T follicular helper cell (primary cell): ENCODE results near the gene SELENOO.
A peak's percentile ranks its signal among the peaks of the same experiment; 100 is the strongest.

Experiments used
- DNase-seq: peaks from one replicate; pipeline ENCODE4 v3.0.0-alpha.2; 2020; ENCODE audit warnings: low read depth

SELENOO gene

DNA sequence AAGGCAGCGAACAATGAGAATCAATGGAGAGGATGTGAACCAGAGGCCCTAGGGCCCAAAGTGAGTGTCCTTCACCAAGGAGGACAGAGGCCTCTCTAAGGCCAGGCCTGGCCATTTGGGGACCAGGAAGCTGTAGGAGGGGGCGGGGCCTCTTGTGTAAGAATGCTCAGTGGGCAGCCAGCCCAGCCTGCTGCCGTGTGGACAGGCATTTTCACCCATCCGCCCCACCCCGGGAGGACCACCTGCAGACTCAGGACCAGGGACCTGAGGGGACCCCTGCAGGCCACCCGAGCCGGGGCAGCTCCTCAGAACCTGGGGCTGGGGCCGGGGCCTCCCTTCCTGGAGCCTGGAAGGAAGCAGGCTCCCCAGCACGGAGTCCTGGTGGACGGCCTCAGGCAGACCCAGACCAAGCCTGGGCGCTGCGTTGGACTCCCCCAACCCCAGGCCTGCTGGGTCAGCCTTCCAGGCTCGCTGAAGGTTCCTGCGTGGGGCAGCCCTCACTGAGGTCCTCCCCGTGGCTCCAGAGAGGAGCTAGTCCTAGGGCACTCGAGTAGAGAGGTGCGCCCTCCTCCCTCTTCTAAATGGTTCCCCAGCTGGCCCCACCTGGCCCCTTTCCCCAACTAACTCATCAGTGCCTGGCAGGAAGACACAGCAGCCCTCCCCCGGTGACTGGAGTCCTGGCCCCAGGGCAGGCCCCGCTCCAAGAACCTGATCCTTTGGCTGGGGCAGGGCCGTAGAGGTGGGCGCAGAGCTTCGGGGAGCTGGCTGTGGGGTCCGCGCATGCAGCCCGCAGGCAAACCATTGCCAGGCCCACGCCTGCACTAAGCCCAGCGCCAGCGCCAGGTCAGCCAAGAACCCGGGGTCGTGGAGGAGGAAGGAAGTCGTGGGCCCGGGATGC is 16.6 kb upstream of the SELENOO start:
- no peak for DNase-seq

DNA sequence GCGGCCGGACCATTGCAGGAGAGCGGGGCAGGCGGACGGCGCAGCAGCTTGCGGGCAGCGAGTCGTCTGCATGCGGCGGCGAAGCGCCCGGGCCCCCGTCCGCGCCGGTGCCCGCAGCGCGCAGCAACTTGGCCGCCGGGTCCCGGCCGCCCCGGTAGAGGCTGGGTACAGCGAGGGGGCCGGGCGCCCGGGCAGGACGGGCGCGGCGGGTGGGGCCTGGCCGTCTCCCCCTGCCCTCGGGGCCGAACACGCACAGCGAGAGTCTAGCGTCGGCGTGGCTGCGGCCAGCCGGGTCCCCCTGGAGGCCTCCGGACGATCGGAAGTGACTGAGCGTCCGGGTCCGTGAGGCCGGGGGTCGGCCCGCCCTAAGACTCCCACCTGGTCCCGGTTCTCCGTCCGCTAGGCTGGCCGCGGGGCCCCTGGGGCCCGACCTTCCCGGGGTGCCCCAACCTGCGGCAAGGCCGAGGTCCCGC is 15.9 kb upstream of the SELENOO start:
- no peak for DNase-seq

DNA sequence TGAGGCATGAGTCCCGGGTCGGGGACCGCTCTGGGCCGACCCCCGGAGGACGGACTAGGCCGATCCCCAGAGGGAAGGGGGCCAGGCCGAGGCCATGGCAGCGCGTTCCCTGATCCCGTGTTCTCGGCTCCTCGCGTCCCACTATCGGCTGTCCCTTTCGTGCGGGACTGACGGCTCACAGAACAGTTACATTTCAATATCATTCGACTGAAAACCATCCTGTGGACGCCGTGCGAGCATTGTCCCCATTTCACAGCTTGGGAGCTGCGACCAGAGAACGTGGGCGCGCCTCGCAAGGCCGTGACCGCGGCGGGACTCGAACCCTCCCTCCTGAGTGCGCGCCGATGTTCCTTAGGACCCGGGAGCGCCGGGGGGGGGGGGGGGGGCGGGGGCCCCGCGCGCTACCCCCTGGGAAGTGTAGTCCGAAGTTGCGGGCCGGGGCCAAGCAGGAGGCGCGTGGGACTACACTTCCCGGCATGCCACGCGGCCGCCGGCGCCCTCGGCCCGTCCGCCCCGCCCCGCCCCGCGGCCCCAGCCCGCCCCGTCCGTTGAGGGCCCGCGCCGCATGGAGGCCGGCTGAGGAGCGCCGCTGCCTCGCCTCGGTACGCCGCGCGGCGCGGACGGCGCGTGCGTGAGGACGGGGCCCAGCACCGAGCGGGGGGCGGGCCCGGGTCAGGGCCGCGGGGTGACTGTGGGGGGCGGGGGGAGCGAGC is 15.3 kb upstream of the SELENOO start, which contains the start of gene TRABD:
Gene TRABD (plus strand): TSS at position 539 of the 713 bp plus-strand sequence. CDS start 7,148 bp downstream, outside the sequence.
- peak; percentile 84 for DNase-seq

DNA sequence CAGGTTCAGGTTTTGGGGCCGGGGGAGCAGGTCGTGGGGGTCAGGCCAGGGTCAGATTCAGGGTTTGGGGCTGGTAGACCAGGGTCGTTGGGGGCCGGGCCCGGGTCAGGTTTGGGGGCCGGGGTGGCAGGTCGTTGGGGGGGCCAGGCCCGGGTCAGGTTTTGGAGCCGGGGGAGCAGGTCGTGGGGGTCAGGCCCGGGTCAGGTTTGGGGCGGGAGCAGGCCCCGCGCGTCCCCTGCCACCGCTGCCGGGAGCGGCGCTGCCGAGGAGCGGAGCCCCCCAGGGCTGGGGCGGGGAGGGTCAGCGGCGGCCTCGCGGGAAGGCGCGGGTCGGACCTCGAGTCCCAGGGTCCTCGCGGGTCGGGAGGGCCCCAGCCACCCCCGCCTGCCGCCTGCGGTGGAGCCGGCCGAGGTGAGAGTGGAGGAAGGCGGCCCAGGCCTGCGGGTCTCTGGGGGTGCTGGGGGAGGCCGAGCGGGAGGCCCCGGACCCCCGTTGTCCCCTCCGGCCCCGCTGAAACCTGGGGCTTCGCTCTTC is 14.6 kb upstream of the SELENOO start:
- no peak for DNase-seq

DNA sequence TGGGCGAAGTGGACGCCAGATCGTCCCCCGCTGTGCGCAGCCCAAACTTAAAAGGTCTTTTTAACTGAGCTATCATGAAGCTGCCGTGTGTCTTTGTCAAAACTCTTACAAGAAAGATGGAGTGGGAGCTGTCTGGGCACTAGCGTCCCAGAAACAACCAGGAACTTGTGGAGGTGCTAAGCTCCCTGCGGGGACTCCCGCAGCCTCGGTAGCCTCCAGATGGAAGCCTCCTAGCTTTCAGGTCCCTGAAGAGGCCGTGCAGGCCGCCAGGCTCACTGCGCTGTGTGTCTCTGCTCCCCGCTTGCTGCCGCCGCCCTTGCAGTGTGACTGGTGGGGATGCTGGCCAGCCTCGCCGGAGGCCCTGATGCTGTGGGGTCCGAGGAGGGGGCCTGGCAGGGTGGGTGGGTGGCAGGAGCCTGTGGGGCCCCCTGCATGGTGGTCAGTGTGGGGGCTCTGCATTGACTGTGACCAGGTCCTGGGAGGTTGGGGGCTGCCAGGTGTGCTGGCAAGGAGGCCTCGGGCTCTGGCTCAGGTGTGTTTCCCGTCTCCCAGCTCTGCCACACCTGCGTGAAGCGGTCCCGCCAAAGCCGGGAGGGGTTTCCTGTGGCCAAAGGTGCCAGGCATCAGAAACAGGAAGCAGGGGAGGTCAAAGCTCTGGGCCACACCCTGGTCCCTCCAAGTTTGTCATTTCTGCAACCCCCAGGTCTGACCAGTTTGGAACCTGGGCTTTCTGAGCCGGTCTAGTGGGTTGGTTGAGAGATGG is 13.9 kb upstream of the SELENOO start:
- DNase-seq: no peak

DNA sequence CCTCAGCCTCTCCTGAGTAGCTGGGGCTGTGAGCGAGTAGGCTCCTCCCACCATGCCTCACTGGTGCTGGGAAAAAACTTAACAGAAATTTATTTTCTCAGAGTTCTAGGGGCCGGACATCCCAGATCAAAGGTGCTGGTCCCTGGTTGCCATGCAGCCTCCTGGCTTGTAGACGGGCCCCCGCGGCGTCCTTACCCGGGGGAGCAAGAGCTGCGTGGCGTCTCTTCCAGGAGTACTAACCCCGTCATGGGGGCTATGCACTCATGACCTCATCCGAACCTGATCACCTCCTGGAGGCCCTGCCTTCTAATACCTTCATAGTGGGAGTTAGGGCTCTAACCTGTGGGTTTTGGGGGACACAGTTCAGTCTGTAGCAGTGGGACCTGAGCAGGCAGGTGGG is 12.5 kb upstream of the SELENOO start:
- no peak for DNase-seq

DNA sequence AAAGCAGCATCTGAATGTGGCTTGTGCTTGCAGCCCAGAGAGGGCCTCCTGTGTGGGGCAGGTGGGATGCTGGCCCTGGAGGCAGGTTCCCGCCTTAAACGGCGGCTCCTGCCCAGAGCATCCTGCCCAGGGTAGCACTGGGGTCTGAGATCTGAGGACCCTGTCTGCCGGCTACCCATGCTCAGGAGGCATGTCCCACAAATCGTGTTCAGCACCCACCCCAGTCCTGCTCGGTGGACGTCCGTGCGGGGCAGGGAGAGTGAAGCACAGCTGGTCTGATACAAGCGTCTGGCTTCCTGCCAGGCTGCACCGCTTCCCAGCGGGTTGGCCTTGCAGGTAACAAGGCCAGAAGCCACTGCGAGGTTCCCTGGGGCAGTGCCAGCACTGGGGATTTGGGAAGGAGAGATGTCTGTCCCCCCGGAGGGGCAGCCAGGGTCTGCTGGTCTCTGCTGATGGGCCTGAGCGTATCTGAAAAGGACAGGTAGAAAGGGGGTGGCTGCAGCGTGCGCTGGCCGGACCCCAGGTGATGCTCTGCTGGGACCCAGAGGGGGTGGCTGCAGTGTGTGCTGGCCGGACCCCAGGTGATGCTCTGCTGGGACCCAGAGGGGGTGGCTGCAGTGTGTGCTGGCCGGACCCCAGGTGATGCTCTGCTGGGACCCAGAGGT is 11.5 kb upstream of the SELENOO start:
- no peak for DNase-seq

DNA sequence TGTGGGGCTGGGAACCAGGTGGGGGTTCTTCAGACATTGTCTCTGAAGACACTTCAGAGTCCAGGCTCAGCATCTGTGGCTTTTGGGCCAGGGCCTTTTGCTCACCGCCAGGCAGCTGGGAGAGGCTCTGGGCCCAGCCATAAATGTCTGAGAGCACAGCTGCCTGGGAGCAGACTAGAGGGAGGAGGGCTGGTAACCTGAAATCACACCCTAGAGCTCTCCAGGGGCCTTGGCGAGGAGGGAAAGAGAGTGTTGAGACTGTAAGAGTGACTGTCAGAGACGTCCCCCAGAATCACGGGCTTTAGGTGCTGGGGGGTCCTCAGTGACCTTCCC is 11.0 kb upstream of the SELENOO start:
- no peak for DNase-seq

DNA sequence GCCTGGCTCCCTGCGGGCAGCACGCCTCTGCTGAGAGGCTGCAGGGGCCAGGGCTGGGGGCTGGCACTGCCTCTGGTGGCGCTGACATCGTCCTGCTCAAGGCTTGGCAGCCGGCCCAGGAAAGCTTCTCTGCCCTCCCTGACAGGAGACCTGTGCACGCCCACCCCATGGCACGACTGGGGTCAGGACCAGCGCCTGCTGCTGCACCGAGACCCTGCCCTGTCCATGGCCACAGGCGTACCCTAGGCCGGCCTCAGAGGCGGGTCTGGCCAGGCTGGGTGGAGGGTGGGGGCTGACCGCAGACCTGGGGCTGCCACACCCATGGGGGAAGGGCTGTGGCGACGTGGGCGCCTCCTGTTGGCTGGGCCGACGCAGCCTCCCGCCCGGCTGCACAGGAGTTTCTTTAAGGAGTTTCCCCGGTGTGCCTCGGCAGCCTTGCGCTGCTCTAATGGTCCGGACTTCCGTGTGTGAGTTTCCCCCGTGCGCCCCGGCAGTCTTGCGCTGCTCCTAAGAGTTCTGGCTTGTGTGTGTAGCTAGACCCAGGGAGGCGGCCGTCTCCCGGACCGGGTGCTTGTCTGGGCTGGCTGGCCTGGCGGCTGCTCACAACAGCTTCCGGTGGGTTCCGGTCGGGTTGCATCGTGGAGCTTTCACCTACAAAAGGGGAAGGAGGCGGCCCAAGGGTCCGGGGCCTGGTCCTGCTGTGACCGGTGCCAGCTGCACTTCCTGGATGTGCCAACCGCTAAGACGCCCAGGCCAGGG is 10.4 kb upstream of the SELENOO start:
- DNase-seq: peak; percentile 69

DNA sequence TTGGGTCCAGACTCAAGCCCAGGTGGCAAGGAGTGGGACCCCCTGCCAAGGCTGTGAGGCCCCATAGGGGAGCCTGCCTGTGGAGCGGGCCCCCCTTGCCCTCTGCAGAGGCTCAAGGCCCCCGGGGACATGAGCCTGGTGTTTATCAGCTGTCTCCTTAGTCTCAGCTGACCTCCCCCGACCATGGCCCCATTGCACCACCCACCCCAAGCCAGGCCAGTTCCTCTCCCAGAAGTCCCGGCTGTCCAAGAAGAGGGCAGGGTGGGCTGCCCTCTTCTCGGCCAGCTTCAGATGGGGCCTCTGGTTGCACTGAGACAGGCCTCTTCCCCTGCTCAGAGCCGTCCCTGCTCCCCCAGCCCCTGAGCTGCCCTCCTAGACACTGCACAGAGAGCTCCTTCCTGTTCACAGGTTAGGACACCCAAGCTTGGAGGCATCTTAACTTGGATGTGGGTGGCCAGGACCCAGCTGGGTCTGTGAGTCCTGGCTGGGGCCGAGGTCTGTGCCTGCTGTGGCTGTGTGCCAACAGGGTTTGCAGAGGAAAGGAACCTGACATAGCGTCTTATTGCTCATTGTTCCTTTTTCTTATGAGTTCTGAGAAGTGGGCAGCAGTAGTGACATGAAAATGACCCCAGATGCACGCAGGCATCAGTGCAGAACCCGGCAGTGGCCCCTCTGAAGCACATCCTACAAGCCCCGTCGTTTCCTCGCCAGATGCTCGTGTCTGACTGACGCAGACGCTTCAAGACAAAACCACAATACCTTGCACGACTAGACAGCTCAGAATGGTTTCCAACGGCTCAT is 9.7 kb upstream of the SELENOO start:
- peak; percentile 79 for DNase-seq

DNA sequence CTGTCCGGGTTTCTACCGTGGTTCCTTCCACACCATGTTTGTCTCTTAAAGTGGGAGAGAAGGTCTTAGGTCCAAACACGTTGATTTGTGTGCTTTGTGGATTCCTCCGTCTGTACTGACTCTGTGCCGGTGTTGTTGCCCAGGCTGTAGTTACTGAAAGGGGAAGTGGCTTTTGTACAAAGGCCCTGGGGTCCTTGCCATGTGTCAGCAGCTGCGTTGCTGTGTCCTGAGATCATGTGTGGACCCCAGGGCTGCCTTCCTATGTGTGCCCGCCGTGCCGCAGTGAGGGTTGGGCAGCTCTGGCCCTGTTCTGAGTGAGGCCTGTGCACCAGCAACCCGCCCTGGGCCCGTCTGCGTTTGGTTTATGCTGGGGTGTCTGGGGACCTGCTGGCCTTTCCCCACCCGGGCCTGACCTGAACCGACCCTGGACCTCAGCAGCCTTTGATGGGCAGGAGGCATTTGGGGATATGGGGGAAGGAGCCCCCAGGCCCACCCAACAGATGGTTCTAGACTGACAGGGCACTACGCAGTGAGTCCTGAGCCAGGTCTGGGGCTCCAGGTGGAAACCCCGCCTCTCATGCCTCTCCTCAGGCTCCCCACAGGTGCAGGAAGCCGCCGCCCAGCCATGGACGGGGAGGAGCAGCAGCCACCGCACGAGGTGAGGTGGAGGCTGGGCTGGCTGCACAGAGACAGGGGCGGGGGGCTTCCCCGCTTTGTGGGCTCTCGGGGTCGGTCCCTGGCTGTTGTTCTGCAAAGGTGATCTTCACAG is 8.2 kb upstream of the SELENOO start:
- DNase-seq: peak; percentile 47

DNA sequence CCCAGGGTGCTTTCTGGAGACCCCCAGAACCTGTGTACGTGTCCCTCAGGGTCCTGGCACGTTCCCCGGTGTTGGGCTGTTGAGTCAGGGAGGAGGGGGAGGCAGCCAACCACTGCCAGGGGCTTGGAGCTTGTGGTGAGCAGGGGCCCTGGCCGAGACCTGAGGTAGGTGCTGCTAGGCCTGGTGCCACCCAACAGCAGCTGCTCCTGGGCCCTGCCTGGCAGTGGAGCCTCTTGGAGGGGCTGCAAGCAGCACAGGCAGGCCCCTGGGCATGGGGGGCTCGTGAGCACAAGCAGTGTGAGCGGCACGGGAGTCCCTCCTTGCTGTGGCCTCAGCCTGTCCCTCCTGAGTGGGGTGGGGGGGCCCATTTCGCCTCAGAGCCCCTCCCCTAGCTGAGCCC is 7.2 kb upstream of the SELENOO start:
- DNase-seq: no peak

DNA sequence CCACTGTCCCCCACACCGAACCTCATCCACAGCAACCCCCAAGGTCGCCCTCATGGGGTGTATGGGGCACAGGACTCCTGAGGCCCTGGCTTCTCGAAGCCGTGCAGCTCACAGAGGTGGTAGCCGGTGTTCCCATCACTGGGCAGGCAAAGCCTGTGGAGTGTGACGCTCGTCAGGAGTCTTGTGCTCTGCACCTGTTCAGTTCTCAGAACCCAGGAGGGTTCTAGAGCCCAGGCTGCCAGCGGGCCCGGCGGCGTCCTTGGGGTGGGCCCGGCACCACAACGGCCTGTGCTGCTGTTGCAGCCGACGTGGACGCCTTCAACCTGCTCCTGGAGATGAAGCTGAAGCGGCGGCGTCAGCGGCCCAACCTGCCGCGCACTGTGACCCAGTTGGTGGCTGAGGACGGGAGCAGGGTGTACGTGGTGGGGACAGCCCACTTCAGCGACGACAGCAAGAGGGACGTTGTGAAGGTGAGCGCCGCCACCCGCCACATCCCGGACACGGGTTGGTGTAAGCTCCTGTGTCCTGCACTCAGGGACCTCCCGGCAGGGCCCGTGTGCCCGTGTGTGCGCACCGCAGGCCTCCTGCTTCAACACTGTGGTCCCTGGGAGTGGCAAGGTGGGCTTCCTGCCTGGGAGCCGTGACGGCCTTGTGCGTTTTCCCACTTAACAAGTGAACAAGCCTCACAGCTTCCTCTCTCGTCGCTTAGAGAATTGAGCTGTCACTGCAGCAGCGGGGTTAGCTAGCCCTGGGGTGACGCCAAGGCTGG is 6.6 kb upstream of the SELENOO start:
- DNase-seq: no peak

DNA sequence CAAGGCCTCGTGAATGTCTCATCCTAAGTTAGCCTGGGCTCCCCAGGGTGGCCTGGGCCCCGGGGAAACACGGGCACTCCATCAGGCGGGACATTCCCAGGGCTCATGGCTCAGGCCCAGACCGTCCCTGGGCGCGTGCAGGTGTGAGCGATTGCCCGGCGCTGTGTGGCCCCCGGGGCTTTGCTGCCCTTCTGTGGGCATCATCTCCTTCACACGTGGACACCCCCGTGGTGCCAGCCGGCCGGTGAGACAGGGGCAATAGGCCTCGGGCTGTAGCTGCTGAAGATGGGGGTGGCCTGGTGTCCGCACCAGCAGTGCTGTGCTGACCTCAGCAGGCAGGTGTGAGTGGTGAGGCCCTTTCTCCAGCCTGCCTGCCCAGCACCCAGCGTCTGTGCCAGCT is 4.6 kb upstream of the SELENOO start:
- DNase-seq: no peak

DNA sequence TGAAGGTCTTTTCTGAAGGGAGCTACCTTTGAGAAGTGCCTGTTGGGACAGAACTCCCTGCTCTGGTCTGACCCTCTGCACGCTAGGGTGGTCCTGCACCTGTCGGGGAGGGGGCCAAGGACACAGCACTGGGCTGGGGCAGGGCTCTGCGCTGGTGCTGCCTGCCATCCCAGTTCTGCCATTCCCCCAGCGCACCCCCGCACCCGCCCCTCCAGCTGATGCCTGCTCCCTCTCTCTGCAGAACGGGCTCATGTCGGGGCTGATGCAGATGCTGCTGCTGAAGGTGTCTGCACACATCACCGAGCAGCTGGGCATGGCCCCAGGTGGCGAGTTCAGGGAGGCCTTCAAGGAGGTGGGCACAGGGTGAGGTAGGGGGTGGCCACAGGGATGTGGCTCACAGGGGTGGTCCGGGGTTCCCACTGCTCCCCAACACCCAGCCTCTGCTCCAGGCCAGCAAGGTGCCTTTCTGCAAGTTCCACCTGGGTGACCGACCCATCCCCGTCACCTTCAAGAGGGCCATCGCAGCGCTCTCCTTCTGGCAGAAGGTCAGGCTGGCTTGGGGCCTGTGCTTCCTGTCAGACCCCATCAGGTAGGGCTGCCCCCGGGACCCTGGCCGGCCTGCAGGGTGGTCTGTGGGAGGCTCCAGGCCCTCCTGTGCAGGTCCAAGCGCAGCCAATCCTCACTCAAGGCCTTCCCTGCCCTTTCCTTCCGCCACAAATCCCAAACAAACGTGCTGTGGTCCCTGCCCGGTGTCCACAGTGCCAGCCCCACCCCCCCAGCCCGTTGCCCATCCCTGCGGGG is 3.6 kb upstream of the SELENOO start:
- no peak for DNase-seq

DNA sequence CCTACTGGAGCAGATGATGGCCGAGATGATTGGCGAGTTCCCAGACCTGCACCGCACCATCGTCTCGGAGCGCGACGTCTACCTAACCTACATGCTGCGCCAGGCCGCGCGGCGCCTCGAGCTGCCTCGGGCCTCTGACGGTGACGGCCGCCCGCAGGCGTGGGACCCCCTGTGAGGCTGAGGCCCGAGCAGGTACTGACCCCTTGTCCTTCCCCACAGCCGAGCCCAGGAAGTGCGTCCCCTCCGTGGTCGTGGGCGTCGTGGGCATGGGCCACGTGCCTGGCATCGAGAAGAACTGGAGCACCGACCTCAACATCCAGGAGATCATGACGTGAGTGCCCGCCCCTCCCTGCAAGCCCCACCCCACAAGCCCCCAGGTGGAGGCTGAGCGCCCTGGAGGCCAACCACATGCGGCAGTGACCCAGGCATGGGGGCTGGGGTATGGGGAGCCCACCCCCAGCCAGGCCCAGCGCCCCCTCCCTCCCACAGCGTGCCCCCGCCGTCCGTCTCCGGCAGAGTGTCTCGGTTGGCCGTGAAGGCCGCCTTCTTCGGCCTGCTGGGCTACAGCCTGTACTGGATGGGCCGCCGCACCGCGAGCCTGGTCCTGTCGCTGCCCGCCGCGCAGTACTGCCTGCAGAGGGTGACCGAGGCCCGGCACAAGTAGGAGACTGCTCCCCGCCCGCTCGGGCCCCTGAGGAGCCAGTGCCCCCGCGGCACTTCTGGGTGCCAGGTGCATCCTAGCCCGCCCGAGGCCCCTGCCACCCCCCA is 2.8 kb upstream of the SELENOO start:
- no peak for DNase-seq

DNA sequence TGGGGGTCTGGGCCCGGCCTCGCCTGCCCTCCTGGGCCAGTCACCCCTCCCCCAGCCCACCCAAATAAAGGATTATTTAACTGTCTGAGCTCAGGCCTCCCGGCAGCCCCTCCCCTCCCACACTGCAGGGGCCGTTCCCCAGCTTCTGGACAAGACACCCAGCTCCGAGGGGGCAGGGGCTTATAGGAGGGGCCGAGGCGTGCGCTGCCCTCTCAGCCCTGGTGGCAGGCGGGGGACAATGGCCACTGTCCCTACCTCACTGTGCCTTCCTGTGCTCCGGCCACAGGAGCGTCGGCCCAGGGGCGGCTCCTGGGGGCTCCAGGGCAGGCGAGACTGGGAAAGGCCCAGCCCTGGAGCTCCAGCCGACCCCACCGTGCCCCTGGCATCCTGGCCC is 2.2 kb upstream of the SELENOO start:
- no peak for DNase-seq
